Endothelial cell of hepatic sinusoid (primary cell): ENCODE data around the gene LARGE1.

ENCODE experiments used
- in situ Hi-C: cut with HindIII; loops from 2 replicates; pipeline ENCODE4 v1.10.0; 2017; ENCODE audit warnings: low sequenced_read_pairs

LARGE1 gene

GRCh38 chr22:33459137-33459536 lies 461.1 kb downstream of the LARGE1 start:
- in situ Hi-C loops = no loop called here

- in situ Hi-C loops = no loop called here
Observed at GRCh38 chr22:33456511-33456910, 463.8 kb downstream of the LARGE1 start.

- in situ Hi-C loops = no loop called here
Observed at GRCh38 chr22:33455036-33455435, 465.2 kb downstream of the LARGE1 start.

GRCh38 chr22:33451866-33452469 lies 468.3 kb downstream of the LARGE1 start:
- in situ Hi-C loops = no loop called here

GRCh38 chr22:33450756-33451155 lies 469.5 kb downstream of the LARGE1 start:
- in situ Hi-C loops = no loop called here

- in situ Hi-C loops = no loop called here
Observed at GRCh38 chr22:33447733-33448132, 472.5 kb downstream of the LARGE1 start.

GRCh38 chr22:33443683-33444082 lies 476.6 kb downstream of the LARGE1 start:
- in situ Hi-C loops = no loop called here

- in situ Hi-C loops = no loop called here
Observed at GRCh38 chr22:33440756-33441155, 479.5 kb downstream of the LARGE1 start.

GRCh38 chr22:33438273-33438672 lies 482.0 kb downstream of the LARGE1 start:
- in situ Hi-C loops = loop anchor here (5.0 kb wide), 1 partner anchor 106 kb away; no protein-coding TSS in a partner anchor

- in situ Hi-C loops = no loop called here
Observed at GRCh38 chr22:33431300-33431699, 489.0 kb downstream of the LARGE1 start.

- in situ Hi-C loops = no loop called here
Observed at GRCh38 chr22:33429281-33429680, 491.0 kb downstream of the LARGE1 start.

GRCh38 chr22:33427461-33427860 lies 492.8 kb downstream of the LARGE1 start:
- in situ Hi-C loops = no loop called here

GRCh38 chr22:33426451-33426850 lies 493.8 kb downstream of the LARGE1 start:
- in situ Hi-C loops = no loop called here

- in situ Hi-C loops = no loop called here
Observed at GRCh38 chr22:33421859-33422258, 498.4 kb downstream of the LARGE1 start.

- in situ Hi-C loops = no loop called here
Observed at GRCh38 chr22:33418484-33418883, 501.8 kb downstream of the LARGE1 start.

- in situ Hi-C loops = no loop called here
Observed at GRCh38 chr22:33415401-33415800, 504.9 kb downstream of the LARGE1 start.

GRCh38 chr22:33409079-33409478 lies 511.2 kb downstream of the LARGE1 start:
- in situ Hi-C loops = no loop called here

- in situ Hi-C loops = no loop called here
Observed at GRCh38 chr22:33405194-33405593, 515.1 kb downstream of the LARGE1 start.

- in situ Hi-C loops = no loop called here
Observed at GRCh38 chr22:33404723-33405122, 515.6 kb downstream of the LARGE1 start.

- in situ Hi-C loops = no loop called here
Observed at GRCh38 chr22:33402325-33402724, 518.0 kb downstream of the LARGE1 start.

- in situ Hi-C loops = no loop called here
Observed at GRCh38 chr22:33401291-33401690, 519.0 kb downstream of the LARGE1 start.

GRCh38 chr22:33400891-33401290 lies 519.4 kb downstream of the LARGE1 start:
- in situ Hi-C loops = no loop called here
